HepG2 (cell line): ENCODE results near the gene FANCM. TPM values are rescaled to one million over a fixed set of nuclear protein-coding genes. Genes with fewer than 3 reads are reported as not detected.

Experiments used
- ATAC-seq: fragments of 200-7000 bp; cut with Tn5 transposase; 3 replicates; pipeline ENCODE4 v1.9.1; 2020; ENCODE audit warnings: mild to moderate bottlenecking, moderate library complexity
- BruUV-seq: library from RNA; stranded (reverse); fragments of 400-500 nt; replicated peaks from 2 replicates; lab custom pipeline; 2021; lab: Mats Ljungman, UMichigan
- CTCF ChIA-PET: fragments of 300-600 bp; formaldehyde crosslinking; extraction: SDS; loops from one replicate; lab custom pipeline; 2021; ENCODE audit warnings: low total read pairs, inconsistent platforms, low intra/inter-chr PET ratio; lab: Yijun Ruan, JAX
- POLR2A ChIA-PET: fragments of 350-600 bp; sonication (Branson Sonifier 250); formaldehyde crosslinking; loops from one replicate; lab custom pipeline; 2020; ENCODE audit warnings: antibody characterized with exemption, inconsistent platforms; lab: Yijun Ruan, JAX
- DNase-seq: peaks from one replicate; pipeline ENCODE4 v3.0.0-alpha.2; 2015; ENCODE audit warnings: low spot score
- FAIRE-seq: peaks from 3 replicates; lab custom pipeline; 2011; peaks lifted over from hg19 to GRCh38; lab: Jason Lieb, UNC
- H2AFZ ChIP-seq: one replicate; pipeline ENCODE4 v1.6.1; 2011; ENCODE audit warnings: low read length, inconsistent platforms
- H3K27ac ChIP-seq: fragments of 300-600 bp; 3 replicates; pipeline ENCODE4 v1.8.0; 2011; ENCODE audit warnings: mixed run types, mild to moderate bottlenecking, mixed read lengths, low read length, inconsistent platforms; ENCODE audit not compliant: insufficient read depth; ENCODE audit errors: extremely low read length
- H3K27me3 ChIP-seq, 2 experiments: fragments of 200-600 bp in 1 of 2; 2 replicates in 1 of 2; 3 replicates in 1 of 2; pipeline versions ENCODE4 v1.6.0 to v1.8.0; 2011; ENCODE audit warnings: low read length in 2 of 2, mild to moderate bottlenecking in 2 of 2, moderate library complexity in 2 of 2, inconsistent platforms in 1 of 2; ENCODE audit not compliant: insufficient read depth in 2 of 2, control insufficient read depth in 1 of 2
- H3K36me3 ChIP-seq, 2 experiments: fragments of 200-600 bp in 1 of 2; replicated peaks in 1 of 2; 2 replicates in 1 of 2; 3 replicates in 1 of 2; pipeline versions ENCODE4 v1.5.1 to v1.8.0; 2011; ENCODE audit warnings: low read length in 2 of 2, inconsistent platforms in 1 of 2; ENCODE audit not compliant: insufficient read depth in 2 of 2, control insufficient read depth in 1 of 2
- H3K4me1 ChIP-seq: 2 replicates; pipeline ENCODE4 v1.5.1; 2012; ENCODE audit warnings: low read length, inconsistent platforms; ENCODE audit not compliant: insufficient read depth
- H3K4me2 ChIP-seq: 2 replicates; pipeline ENCODE4 v1.6.0; 2011; ENCODE audit warnings: low read depth, low read length, inconsistent platforms
- H3K4me3 ChIP-seq, 3 experiments: fragments of 200-600 bp in 1 of 3; sonication (generic), shearing (Covaris generic) in 1 of 3; replicated peaks in 1 of 3; 2 replicates each; pipeline ENCODE4 v1.5.1; 2011 to 2016; ENCODE audit warnings: low read length in 3 of 3, inconsistent platforms in 2 of 3, low read depth in 2 of 3, mild to moderate bottlenecking in 2 of 3, control low read depth in 1 of 3, mixed read lengths in 1 of 3; ENCODE audit not compliant: insufficient read depth in 1 of 3
- H3K79me2 ChIP-seq: one replicate; pipeline ENCODE4 v1.6.1; 2011; ENCODE audit warnings: low read length, inconsistent platforms; ENCODE audit not compliant: insufficient read depth
- H3K9ac ChIP-seq: 2 replicates; pipeline ENCODE4 v1.6.0; 2011; ENCODE audit warnings: mild to moderate bottlenecking, low read depth, low read length, inconsistent platforms; ENCODE audit not compliant: insufficient read depth
- H3K9me3 ChIP-seq: 2 replicates; pipeline ENCODE4 v1.5.1; 2012; ENCODE audit warnings: mild to moderate bottlenecking, low read length
- H4K20me1 ChIP-seq: 2 replicates; pipeline ENCODE4 v1.6.0; 2011; ENCODE audit warnings: inconsistent platforms, mild to moderate bottlenecking, low read length, moderate library complexity; ENCODE audit not compliant: insufficient read depth
- BRF2 ChIP-seq: sonication (generic); formaldehyde crosslinking; IDR thresholded peaks from 2 replicates; pipeline ENCODE4 v1.8.1; 2022; ENCODE audit warnings: mild to moderate bottlenecking, missing genetic modification reagents
- CHD2 ChIP-seq: IDR thresholded peaks from 2 replicates; pipeline ENCODE4 v1.6.1; 2011; ENCODE audit warnings: low read depth, low read length, improper control_type of control experiment
- GABPA ChIP-seq, 2 experiments: IDR thresholded peaks; 2 replicates each; pipeline ENCODE4 v1.6.1; 2011 to 2016; ENCODE audit warnings: low read depth in 2 of 2, low read length in 1 of 2, missing biosample characterization in 1 of 2, missing genetic modification characterization in 1 of 2
- JUND ChIP-seq: sonication (generic); formaldehyde crosslinking; IDR thresholded peaks from 2 replicates; pipeline ENCODE4 v1.8.0; 2022; ENCODE audit warnings: mild to moderate bottlenecking, missing genetic modification reagents
- SATB2 ChIP-seq: sonication (generic); formaldehyde crosslinking; IDR thresholded peaks from 2 replicates; pipeline ENCODE4 v1.5.0; 2020; ENCODE audit warnings: missing genetic modification reagents
- SMAD1 ChIP-seq: sonication (generic); formaldehyde crosslinking; IDR thresholded peaks from 2 replicates; pipeline ENCODE4 v1.4.0; 2020; ENCODE audit warnings: missing genetic modification reagents, low read depth, mild to moderate bottlenecking, borderline replicate concordance
- ZFYVE20 ChIP-seq: sonication (generic); formaldehyde crosslinking; IDR thresholded peaks from 2 replicates; pipeline ENCODE4 v1.8.0; 2023; ENCODE audit warnings: low read depth, mild to moderate bottlenecking, moderate library complexity, missing genetic modification reagents, borderline replicate concordance
- ZNF124 ChIP-seq: sonication (generic); formaldehyde crosslinking; IDR thresholded peaks from 2 replicates; pipeline ENCODE4 v1.4.0; 2020; ENCODE audit warnings: missing genetic modification reagents
- ZNF33B ChIP-seq: sonication (generic); formaldehyde crosslinking; IDR thresholded peaks from 2 replicates; pipeline ENCODE4 v1.5.1; 2020; ENCODE audit warnings: mild to moderate bottlenecking, missing genetic modification reagents
- ZNF414 ChIP-seq: sonication (generic); formaldehyde crosslinking; IDR thresholded peaks from 2 replicates; pipeline ENCODE4 v1.5.0; 2020; ENCODE audit warnings: missing genetic modification reagents
- ZNF644 ChIP-seq: IDR thresholded peaks from 2 replicates; pipeline ENCODE4 v1.6.1; 2016; ENCODE audit warnings: low read depth
- WGBS: methylation state at CpG from one replicate; pipeline ENCODE4 v1.1.6; 2017; ENCODE audit warnings: low lambda C conversion rate; 5-methylcytosine and 5-hydroxymethylcytosine counted together
- in situ Hi-C: cut with HindIII; loops from 2 replicates; pipeline ENCODE4 v1.10.0; 2017; ENCODE audit warnings: low pct_unique_long_range_greater_than_20kb; ENCODE audit not compliant: extremely low pct_ligation_motif_present
- intact Hi-C: fragments of 100-400 bp; cut with micrococcal nuclease; formaldehyde crosslinking; loops from one replicate; pipeline ENCODE4 v1.10.0; 2022; ENCODE audit not compliant: unreplicated experiment
- polyA plus RNA-seq, 8 experiments: library from polyadenylated mRNA; depleted of rRNA in 3 of 8; stranded (reverse) in 7 of 8; unstranded in 1 of 8; fragments of >200 nt; fragmentation: Illumina TruSeq in 4 of 8; extraction: Trizol in 4 of 8; gene quantifications; 2 replicates each; pipeline versions ENCODE4 v1.2.1 to v1.2.3, GENCODE V29; 2011 to 2016; ENCODE audit warnings: low read depth in 4 of 8, missing spikeins in 1 of 8, mixed read lengths in 1 of 8; ENCODE audit not compliant: insufficient read depth in 1 of 8
- total RNA-seq, 5 experiments: library from RNA; depleted of rRNA; stranded (reverse); fragments of >200 nt; fragmentation: Illumina TruSeq; extraction: Trizol; gene quantifications; 2 replicates each; pipeline ENCODE4 v1.2.3, GENCODE V29; 2016; ENCODE audit warnings: low read depth in 1 of 5
- TF ChIP-seq, protein P1 (sequence below): sonication (generic); formaldehyde crosslinking; IDR thresholded peaks from 2 replicates; pipeline ENCODE4 v1.8.0; 2022; ENCODE audit warnings: missing genetic modification reagents, mild to moderate bottlenecking, moderate library complexity, borderline replicate concordance
- TF ChIP-seq, protein P2 (sequence below): sonication (generic); formaldehyde crosslinking; IDR thresholded peaks from 2 replicates; pipeline ENCODE4 v1.9.0; 2021; ENCODE audit warnings: missing genetic modification reagents, mild to moderate bottlenecking, borderline replicate concordance
- TF ChIP-seq, protein P3 (sequence below): IDR thresholded peaks from 2 replicates; pipeline ENCODE4 v1.6.1; 2016; ENCODE audit warnings: missing compliant biosample characterization, missing genetic modification reagents, borderline replicate concordance
- TF ChIP-seq, protein P4 (sequence below): sonication (generic); formaldehyde crosslinking; IDR thresholded peaks from 2 replicates; pipeline ENCODE4 v1.9.0; 2021; ENCODE audit warnings: missing genetic modification reagents, borderline replicate concordance

The FANCM gene
- total and polyA plus RNA-seq, 2 of the 13 experiments (the other 11 are each of a cell fraction or from before 2014, with no cell fraction given) = 2.6 to 10.4 TPM

DNA sequence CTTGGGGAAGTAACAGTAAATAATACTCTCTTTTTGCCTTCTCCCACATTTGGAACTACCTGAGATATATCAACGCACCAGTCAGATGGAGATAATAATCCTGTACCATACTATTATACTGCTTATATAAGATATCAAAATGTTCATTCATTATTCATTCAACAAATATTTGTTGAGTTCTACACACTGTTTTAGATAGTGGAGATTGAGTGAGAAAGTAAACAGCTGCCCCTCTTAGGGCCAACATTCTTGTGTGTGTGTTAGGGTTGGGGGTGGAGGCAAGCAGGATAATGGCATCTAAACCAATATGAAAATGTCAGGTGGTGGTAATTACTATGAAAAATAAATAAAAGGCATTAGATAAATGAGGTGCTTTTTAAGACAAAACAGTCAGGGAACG is 103.3 kb downstream of the FANCM start:
- 96% methylated on average over 2 of the region's 2 CpGs for WGBS
- intact Hi-C loops = no loop called here
- Histone ChIP-seq H3K27me3 (no peaks in the 10 kb centered on the region), H3K27ac (no peak overlapping the region), H3K9me3 (no peaks in the 10 kb centered on the region), H3K4me2 (no peak overlapping the region), H3K36me3 (peaks cover 6 to 50% of the 10 kb centered on the region in 2 experiments), H3K4me3 (no peak overlapping the region), H3K4me1 (no peaks in the 10 kb centered on the region), H3K79me2 (peaks cover 19% of the 10 kb centered on the region)
- FAIRE-seq (no peak), ATAC-seq (no peak)
- ChIA-PET POLR2A (no interaction called here), CTCF (no interaction called here)
- TF ChIP-seq ZNF124 (CRISPR knock-in tag) = no peak
- no peak for TF ChIP-seq ZFYVE20 (CRISPR knock-in tag)
- no peak for TF ChIP-seq ZNF414
- no peak for TF ChIP-seq JUND (CRISPR knock-in tag)
- TF ChIP-seq GABPA (IDR thresholded peaks at IDR 0.05; ENCODE audit: low read depth, low read length) = no peak
- no peak for TF ChIP-seq GABPA (CRISPR knock-in tag; IDR thresholded peaks at IDR 0.05; ENCODE audit: low read depth)
- no peak for TF ChIP-seq CHD2
- TF ChIP-seq, protein P1, sequence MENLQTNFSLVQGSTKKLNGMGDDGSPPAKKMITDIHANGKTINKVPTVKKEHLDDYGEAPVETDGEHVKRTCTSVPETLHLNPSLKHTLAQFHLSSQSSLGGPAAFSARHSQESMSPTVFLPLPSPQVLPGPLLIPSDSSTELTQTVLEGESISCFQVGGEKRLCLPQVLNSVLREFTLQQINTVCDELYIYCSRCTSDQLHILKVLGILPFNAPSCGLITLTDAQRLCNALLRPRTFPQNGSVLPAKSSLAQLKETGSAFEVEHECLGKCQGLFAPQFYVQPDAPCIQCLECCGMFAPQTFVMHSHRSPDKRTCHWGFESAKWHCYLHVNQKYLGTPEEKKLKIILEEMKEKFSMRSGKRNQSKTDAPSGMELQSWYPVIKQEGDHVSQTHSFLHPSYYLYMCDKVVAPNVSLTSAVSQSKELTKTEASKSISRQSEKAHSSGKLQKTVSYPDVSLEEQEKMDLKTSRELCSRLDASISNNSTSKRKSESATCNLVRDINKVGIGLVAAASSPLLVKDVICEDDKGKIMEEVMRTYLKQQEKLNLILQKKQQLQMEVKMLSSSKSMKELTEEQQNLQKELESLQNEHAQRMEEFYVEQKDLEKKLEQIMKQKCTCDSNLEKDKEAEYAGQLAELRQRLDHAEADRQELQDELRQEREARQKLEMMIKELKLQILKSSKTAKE (CRISPR knock-in tag) = no peak
- TF ChIP-seq BRF2 = no peak
- no peak for TF ChIP-seq SMAD1
- TF ChIP-seq, protein P2, sequence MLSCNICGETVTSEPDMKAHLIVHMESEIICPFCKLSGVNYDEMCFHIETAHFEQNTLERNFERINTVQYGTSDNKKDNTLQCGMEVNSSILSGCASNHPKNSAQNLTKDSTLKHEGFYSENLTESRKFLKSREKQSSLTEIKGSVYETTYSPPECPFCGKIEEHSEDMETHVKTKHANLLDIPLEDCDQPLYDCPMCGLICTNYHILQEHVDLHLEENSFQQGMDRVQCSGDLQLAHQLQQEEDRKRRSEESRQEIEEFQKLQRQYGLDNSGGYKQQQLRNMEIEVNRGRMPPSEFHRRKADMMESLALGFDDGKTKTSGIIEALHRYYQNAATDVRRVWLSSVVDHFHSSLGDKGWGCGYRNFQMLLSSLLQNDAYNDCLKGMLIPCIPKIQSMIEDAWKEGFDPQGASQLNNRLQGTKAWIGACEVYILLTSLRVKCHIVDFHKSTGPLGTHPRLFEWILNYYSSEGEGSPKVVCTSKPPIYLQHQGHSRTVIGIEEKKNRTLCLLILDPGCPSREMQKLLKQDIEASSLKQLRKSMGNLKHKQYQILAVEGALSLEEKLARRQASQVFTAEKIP = no peak
- TF ChIP-seq ZNF644 (CRISPR knock-in tag) = no peak
- no peak for TF ChIP-seq SATB2 (CRISPR knock-in tag)
- TF ChIP-seq, protein P3, sequence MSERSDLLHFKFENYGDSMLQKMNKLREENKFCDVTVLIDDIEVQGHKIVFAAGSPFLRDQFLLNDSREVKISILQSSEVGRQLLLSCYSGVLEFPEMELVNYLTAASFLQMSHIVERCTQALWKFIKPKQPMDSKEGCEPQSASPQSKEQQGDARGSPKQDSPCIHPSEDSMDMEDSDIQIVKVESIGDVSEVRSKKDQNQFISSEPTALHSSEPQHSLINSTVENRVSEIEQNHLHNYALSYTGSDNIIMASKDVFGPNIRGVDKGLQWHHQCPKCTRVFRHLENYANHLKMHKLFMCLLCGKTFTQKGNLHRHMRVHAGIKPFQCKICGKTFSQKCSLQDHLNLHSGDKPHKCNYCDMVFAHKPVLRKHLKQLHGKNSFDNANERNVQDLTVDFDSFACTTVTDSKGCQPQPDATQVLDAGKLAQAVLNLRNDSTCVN = no peak
- TF ChIP-seq, protein P4, sequence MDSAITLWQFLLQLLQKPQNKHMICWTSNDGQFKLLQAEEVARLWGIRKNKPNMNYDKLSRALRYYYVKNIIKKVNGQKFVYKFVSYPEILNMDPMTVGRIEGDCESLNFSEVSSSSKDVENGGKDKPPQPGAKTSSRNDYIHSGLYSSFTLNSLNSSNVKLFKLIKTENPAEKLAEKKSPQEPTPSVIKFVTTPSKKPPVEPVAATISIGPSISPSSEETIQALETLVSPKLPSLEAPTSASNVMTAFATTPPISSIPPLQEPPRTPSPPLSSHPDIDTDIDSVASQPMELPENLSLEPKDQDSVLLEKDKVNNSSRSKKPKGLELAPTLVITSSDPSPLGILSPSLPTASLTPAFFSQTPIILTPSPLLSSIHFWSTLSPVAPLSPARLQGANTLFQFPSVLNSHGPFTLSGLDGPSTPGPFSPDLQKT = no peak
- TF ChIP-seq ZNF33B = no peak
- TF ChIP-seq, all 625 proteins: peak for 0
- no peak for DNase-seq
- no peak overlapping the region for H3K9ac ChIP-seq
- no TSS peak for BruUV-seq
- in situ Hi-C loops = no loop called here
- no peaks in the 10 kb centered on the region for H4K20me1 ChIP-seq
- H2AFZ ChIP-seq = no peak overlapping the region
